Measurements from ENCODE around the gene PTBP3.
A peak's percentile ranks its signal among the peaks of the same experiment; 100 is the strongest.

PTBP3 gene

GRCh38 chr9:112249277-112249676 is 84.1 kb downstream of the PTBP3 start:
- no peak for TF ChIP-seq POLR2A (IDR thresholded peaks at IDR 0.05; ENCODE audit: low read depth, low read length)
- DNase-seq (ENCODE audit: insufficient read length, low spot score) (no peak), FAIRE-seq (peak; percentile 74)

DNA sequence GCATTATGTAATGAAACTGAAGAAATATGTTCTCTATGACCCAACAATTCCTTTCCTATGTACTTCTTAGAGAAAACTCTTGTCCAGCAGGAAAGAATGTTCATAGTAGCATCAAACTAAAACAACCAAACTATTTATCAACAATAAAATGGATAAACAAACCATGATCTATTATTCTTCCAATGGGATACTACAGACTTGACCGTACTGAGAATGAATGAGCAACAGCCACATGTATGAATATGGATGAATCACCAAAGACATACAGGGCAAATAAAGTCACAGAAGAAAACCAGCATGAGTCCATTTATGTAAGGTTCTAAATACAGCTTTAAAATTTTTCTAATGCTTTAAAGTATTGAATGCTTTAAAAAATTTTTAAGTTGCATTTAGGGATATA is 84.7 kb downstream of the PTBP3 start:
- FAIRE-seq (peak; percentile 65), DNase-seq (ENCODE audit: insufficient read length, low spot score) (no peak)
- no peak for TF ChIP-seq POLR2A (IDR thresholded peaks at IDR 0.05; ENCODE audit: low read depth, low read length)

- no peak for DNase-seq (ENCODE audit: insufficient read length, low spot score)
Measured at GRCh38 chr9:112247090-112247489, 86.3 kb downstream of the PTBP3 start.

DNA sequence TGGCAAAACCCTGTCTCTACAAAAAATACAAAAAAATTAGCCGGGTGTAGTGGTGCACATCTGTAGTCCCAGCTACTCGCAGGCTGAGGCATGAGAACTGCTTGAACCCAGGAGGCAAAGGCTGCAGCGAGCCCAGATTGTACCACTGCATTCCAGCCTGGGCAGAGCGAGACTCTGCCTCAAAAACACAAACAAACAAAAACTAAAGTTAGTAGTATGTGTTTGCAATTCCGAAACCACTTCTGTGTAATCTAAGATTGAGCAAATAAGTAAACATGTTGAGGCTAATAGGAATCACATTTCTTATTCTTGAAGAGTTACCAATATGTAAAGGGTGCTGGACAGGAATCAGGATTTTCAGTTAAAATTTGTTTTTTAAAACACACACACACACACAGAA is 88.3 kb downstream of the PTBP3 start:
- FAIRE-seq (no peak), DNase-seq (ENCODE audit: insufficient read length, low spot score) (no peak)
- no peak for TF ChIP-seq POLR2A (IDR thresholded peaks at IDR 0.05; ENCODE audit: low read depth, low read length)

More at GRCh38 chr9:112247090-112247489, 86.3 kb downstream of the PTBP3 start:
- no peak for FAIRE-seq
- no peak for TF ChIP-seq POLR2A (IDR thresholded peaks at IDR 0.05; ENCODE audit: low read depth, low read length)

DNA sequence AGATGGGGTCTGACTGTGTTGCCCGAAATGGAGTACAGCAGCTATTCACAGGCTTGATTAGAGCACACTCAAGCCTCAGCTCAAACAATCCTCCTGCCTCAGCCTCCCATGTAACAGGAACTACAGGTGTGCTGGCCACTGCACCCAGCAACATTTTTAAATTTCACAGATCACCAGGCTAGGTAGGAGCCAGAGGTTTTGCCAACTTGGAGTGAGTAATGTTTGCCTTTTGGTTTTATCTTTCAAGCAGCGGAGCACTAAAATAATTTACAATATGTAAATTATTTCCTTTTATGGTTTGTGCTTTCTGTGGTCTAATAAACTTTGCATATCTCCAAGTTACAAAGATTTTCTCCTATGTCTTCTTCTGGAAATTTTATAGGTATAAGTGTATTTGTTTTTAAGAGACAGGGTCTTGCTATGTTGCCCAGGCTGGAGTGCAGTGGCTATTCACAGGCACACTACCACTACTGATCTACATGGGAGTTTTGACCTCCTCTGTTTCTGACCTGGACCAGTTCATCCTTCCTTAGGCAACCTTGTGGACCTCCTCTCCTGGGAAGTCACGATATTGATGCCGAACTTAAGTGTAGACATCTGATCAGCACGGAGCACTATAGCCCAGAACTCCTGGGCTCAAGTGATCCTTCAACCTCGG is 91.1 kb downstream of the PTBP3 start:
- no peak for TF ChIP-seq POLR2A (IDR thresholded peaks at IDR 0.05; ENCODE audit: low read depth, low read length)
- DNase-seq (ENCODE audit: insufficient read length, low spot score), result no peak
- FAIRE-seq, result no peak

DNA sequence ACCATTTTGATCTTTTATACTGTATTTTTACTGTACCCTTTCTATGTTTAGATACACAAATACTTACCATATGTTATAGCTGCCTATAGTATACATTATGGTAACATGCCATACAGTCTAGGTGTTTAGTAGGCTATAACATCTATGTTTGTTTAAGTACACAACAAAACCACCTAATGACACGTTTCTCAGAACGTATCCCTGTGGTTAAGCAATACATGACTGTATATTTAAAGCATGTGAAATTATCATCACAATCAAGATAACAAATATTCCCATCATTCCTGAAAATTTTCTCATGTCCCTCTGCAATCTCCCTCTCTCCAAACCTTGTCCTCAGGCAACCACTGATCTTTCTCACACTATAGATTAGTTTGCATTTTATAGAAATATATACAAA is 91.9 kb downstream of the PTBP3 start:
- FAIRE-seq (peak; percentile 11), DNase-seq (ENCODE audit: insufficient read length, low spot score) (no peak)
- no peak for TF ChIP-seq POLR2A (IDR thresholded peaks at IDR 0.05; ENCODE audit: low read depth, low read length)

DNA sequence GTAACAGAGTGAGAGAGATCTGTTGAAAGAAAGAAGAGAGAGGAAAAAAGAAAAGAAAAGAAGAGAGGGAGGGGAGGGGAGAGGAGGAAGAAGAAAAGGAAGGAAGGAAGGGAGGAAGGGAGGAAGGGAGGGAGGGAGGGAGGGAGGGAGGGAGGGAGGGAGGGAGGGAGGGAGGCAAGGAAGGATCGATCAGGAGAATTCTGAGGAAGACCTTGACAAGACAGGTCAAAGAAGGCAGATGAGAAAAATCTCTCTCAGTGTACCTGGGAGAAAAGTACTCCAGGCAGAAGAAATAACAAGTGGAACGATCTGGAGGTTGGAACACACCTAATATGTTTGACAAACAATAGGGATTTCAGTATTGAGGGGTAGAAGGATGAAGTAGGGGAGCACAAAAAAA is 93.7 kb downstream of the PTBP3 start:
- DNase-seq (ENCODE audit: insufficient read length, low spot score) (no peak), FAIRE-seq (no peak)
- TF ChIP-seq POLR2A (IDR thresholded peaks at IDR 0.05; ENCODE audit: low read depth, low read length), result no peak

GRCh38 chr9:112239284-112239683 is 94.1 kb downstream of the PTBP3 start:
- peak; percentile 15 for FAIRE-seq
- no peak for TF ChIP-seq POLR2A (IDR thresholded peaks at IDR 0.05; ENCODE audit: low read depth, low read length)
- DNase-seq (ENCODE audit: insufficient read length, low spot score), result no peak

GRCh38 chr9:112234779-112235178 is 98.6 kb downstream of the PTBP3 start:
- FAIRE-seq (peak; percentile 11), DNase-seq (ENCODE audit: insufficient read length, low spot score) (no peak)
- TF ChIP-seq POLR2A (IDR thresholded peaks at IDR 0.05; ENCODE audit: low read depth, low read length), result no peak

DNA sequence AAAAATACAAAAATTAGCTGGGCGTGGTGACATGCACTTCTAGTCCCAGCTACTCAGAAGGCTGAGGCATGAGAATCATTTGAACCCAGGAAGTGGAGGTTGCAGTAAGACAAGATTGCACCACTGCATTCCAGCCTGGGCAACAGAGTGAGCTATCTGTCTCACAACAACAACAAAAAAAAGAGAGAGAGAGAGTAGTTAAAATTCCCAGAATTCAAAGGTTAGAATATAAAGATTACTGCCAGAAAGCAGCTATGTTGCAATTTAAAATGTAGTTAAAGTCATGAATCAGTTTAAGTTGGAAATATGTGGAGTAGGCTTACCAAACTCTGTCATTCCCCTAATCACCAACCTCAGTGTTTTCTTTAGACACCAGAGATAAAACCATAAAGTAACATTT is 99.7 kb downstream of the PTBP3 start:
- no peak for FAIRE-seq

DNA sequence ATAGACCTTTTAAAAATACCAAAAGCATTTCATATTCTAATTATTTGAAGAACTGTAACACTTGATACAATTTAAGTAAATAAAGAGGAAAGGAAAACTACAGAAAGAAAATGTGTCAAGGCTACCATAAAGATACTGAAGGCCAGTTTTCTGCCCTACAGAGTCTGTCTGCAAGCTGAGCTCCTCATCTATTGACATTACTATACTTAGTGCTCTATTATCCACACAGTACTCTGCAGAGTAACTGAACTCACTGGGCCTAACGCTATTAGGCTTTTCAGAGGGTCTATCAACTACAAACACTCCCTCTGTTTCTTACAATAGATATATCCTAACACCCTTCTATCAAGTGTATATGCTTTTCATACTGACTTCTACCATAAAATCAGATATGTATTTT is 101.2 kb downstream of the PTBP3 start:
- FAIRE-seq, result no peak
- DNase-seq (ENCODE audit: insufficient read length, low spot score), result no peak
- no peak for TF ChIP-seq POLR2A (IDR thresholded peaks at IDR 0.05; ENCODE audit: low read depth, low read length)

More for the DNA sequence above, 99.7 kb downstream of the PTBP3 start:
- no peak for TF ChIP-seq POLR2A (IDR thresholded peaks at IDR 0.05; ENCODE audit: low read depth, low read length)
- no peak for DNase-seq (ENCODE audit: insufficient read length, low spot score)

GRCh38 chr9:112226091-112226490 is 107.3 kb downstream of the PTBP3 start:
- no peak for TF ChIP-seq POLR2A (IDR thresholded peaks at IDR 0.05; ENCODE audit: low read depth, low read length)
- FAIRE-seq (no peak), DNase-seq (ENCODE audit: insufficient read length, low spot score) (no peak)

DNA sequence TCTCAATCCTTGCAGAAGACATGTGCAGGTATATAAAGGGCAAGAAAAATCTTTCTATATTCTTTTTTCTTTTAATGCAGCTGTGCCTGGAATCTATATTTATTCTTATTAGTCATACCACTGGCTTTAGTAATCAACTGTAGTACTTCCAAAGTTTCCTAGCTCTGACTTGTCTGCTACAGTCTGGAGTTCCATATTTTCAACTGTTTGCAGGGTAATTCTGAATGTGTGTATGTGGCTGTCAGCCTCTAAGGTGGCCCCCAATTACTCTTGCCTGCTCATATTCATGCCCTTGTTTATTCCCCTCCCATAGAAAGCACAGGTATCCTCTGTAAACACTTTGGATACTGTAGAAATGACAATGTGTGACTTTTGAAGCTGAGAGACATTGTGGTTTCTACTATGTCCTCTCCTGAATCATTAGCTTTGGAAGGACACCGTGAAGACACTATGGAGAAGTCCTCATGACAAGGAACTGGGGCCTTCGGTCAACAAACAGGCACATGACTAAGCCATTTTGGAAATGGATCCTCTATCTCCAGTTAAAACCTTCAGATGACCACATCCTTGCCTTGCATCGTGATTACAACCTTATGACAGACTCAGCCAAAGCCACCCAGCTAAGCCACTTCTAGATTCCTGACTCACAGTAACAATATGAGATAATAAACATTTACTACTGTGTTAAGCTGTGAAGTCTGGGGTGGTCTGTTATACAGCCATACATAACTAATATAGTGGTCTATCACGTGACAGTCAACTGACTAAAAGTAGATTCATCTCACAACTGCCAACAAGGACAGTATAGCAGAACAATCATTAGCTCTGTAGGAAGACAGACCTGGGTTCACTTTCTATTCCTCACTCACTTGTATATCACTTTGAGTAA is 108.8 kb downstream of the PTBP3 start:
- peak; percentile 43 for FAIRE-seq
- TF ChIP-seq POLR2A (IDR thresholded peaks at IDR 0.05; ENCODE audit: low read depth, low read length), result no peak
- no peak for DNase-seq (ENCODE audit: insufficient read length, low spot score)

DNA sequence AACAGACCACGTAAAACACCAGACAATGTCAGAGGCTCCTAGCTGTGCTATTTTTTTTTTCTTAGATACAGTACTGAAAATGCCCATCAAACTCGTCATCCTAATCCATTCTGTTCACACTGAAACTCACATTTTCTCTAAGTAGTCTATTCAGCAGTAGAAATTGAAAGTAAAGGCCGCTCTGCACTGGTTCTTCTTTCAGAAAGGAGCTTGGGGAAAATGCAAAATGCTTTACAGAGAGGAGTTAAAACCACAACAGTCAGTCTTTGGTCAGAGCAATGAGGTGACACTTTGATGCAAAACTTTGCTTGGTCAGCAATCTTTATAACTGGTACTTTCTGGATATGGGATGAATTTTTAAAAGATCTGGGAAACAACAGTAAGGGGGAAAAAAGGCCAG is 114.5 kb downstream of the PTBP3 start:
- TF ChIP-seq POLR2A (IDR thresholded peaks at IDR 0.05; ENCODE audit: low read depth, low read length), result no peak
- no peak for DNase-seq (ENCODE audit: insufficient read length, low spot score)
- FAIRE-seq, result peak; percentile 41

DNA sequence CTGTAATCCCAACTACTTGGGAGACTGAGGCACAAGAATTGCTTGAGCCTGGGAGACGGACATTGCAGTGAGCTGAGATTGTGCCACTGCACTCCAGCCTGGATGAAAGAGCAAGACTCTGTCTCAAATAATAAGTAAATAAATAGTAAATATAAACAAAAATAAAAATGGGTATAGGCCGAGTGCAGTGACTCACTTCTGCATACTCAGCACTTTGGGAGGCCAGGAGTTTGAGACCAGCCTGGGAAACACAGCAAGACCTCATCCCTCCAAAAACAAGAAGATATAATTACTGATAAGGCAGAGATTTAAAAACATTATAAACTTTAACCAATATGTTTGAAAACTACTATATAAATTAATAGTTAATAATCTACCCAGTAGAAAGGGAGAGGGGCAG is 120.5 kb downstream of the PTBP3 start:
- TF ChIP-seq POLR2A (IDR thresholded peaks at IDR 0.05; ENCODE audit: low read depth, low read length), result no peak
- no peak for FAIRE-seq
- DNase-seq (ENCODE audit: insufficient read length, low spot score), result no peak
